Measurements from ENCODE around the gene MARCHF3.
A peak's percentile ranks its signal among the peaks of the same experiment; 100 is the strongest.
"Not testable (repeated sequence)": the region's sequence is repeated elsewhere in the genome, so short reads cannot be mapped to it uniquely, and the experiment has no call there.

The MARCHF3 gene

GRCh38 chr5:126949475-126949874 lies 80.9 kb downstream of the MARCHF3 start:
- no peak for DNase-seq

- no peak for DNase-seq
Observed at GRCh38 chr5:126948453-126948852, 81.9 kb downstream of the MARCHF3 start.

GRCh38 chr5:126948011-126948355 lies 82.4 kb downstream of the MARCHF3 start:
- no peak for DNase-seq

GRCh38 chr5:126947146-126948010 lies 83.0 kb downstream of the MARCHF3 start:
- peak; percentile 31 for DNase-seq

- not testable (repeated sequence) for DNase-seq
Observed at GRCh38 chr5:126942908-126943307, 87.5 kb downstream of the MARCHF3 start.

GRCh38 chr5:126941403-126941802 lies 89.0 kb downstream of the MARCHF3 start:
- DNase-seq, result no peak

- DNase-seq, result no peak
Observed at GRCh38 chr5:126939887-126940286, 90.5 kb downstream of the MARCHF3 start.

- DNase-seq, result no peak
Observed at GRCh38 chr5:126938466-126938865, 91.9 kb downstream of the MARCHF3 start.

- DNase-seq, result no peak
Observed at GRCh38 chr5:126937771-126938170, 92.6 kb downstream of the MARCHF3 start.

GRCh38 chr5:126936775-126937418 lies 93.5 kb downstream of the MARCHF3 start:
- DNase-seq, result no peak

- DNase-seq, result no peak
Observed at GRCh38 chr5:126931963-126932660, 98.2 kb downstream of the MARCHF3 start.

GRCh38 chr5:126928041-126928440 lies 102.3 kb downstream of the MARCHF3 start:
- DNase-seq, result no peak

GRCh38 chr5:126927429-126927828 lies 102.9 kb downstream of the MARCHF3 start:
- DNase-seq, result no peak

GRCh38 chr5:126926187-126926586 lies 104.2 kb downstream of the MARCHF3 start:
- no peak for DNase-seq

- DNase-seq, result no peak
Observed at GRCh38 chr5:126925482-126925881, 104.9 kb downstream of the MARCHF3 start.

- DNase-seq, result no peak
Observed at GRCh38 chr5:126924331-126925033, 105.9 kb downstream of the MARCHF3 start.

- peak; percentile 92 for DNase-seq
Observed at GRCh38 chr5:126921241-126922091, 108.9 kb downstream of the MARCHF3 start.

- DNase-seq, result no peak
Observed at GRCh38 chr5:126920291-126920690, 110.1 kb downstream of the MARCHF3 start.

GRCh38 chr5:126919566-126919965 lies 110.8 kb downstream of the MARCHF3 start:
- no peak for DNase-seq

- no peak for DNase-seq
Observed at GRCh38 chr5:126918615-126918957, 111.8 kb downstream of the MARCHF3 start.

GRCh38 chr5:126917918-126918614 lies 112.3 kb downstream of the MARCHF3 start:
- peak; percentile 44 for DNase-seq

- no peak for DNase-seq
Observed at GRCh38 chr5:126915496-126915895, 114.9 kb downstream of the MARCHF3 start.

All from hematopoietic multipotent progenitor cell treated with erythropoietin and hydrocortisone succinate and interleukin-3 and kit ligand, for 6 days (in vitro differentiated cells).